ENCODE results near the gene RIMS4. TPM values are rescaled to one million over a fixed set of nuclear protein-coding genes. Genes with fewer than 3 reads are reported as not detected.

Gene RIMS4
- total and polyA plus RNA-seq, 7 donors = 0.01 to 0.73 (median 0.16) TPM

GRCh38 chr20:44795836-44796235 lies 14.5 kb downstream of the RIMS4 start:
- intact Hi-C loops (cut with DNase I) = no loop called here
- H3K4me3 ChIP-seq = no peak overlapping the region
- 58 to 74% (median 62%) methylated on average over 4 of the region's 4 CpGs for WGBS, 3 donors
- ATAC-seq = no peak
- no peak overlapping the region for H3K27ac ChIP-seq
- peaks cover 0 to 3% (median 0%) of the 10 kb centered on the region in 3 donors for H3K27me3 ChIP-seq (ENCODE audit: insufficient read depth in 3 of 3, low read length in 2 of 3)
- no peaks in the 10 kb centered on the region for H3K36me3 ChIP-seq (ENCODE audit: insufficient read depth in 1 of 2, low read depth in 1 of 2)
- TF ChIP-seq CTCF (IDR thresholded peaks at IDR 0.05) = no peak
- H3K4me1 ChIP-seq = no peaks in the 10 kb centered on the region
- no peaks in the 10 kb centered on the region for H3K9me3 ChIP-seq
- no peak for DNase-seq

GRCh38 chr20:44792796-44793195 lies 17.6 kb downstream of the RIMS4 start:
- DNase-seq (no peak), ATAC-seq (no peak)
- Histone ChIP-seq H3K36me3 (ENCODE audit: insufficient read depth in 1 of 2, low read depth in 1 of 2) (no peaks in the 10 kb centered on the region), H3K4me3 (no peak overlapping the region), H3K4me1 (no peaks in the 10 kb centered on the region), H3K9me3 (no peaks in the 10 kb centered on the region), H3K27ac (no peak overlapping the region), H3K27me3 (ENCODE audit: insufficient read depth in 3 of 3, low read length in 2 of 3) (peaks cover 0 to 3% (median 0%) of the 10 kb centered on the region in 3 donors)
- intact Hi-C loops (cut with DNase I) = no loop called here
- no peak for TF ChIP-seq CTCF (IDR thresholded peaks at IDR 0.05)
- 72 to 76% (median 74%) methylated on average over 7 of the region's 7 CpGs for WGBS, 3 donors

- H3K9me3 ChIP-seq = no peaks in the 10 kb centered on the region
- no peak overlapping the region for H3K4me3 ChIP-seq
- intact Hi-C loops (cut with DNase I) = no loop called here
- H3K27ac ChIP-seq = no peak overlapping the region
- no peak for TF ChIP-seq CTCF (IDR thresholded peaks at IDR 0.05)
- DNase-seq (no peak), ATAC-seq (no peak)
- no peaks in the 10 kb centered on the region for H3K4me1 ChIP-seq
- 58 to 64% (median 63%) methylated on average over 11 of the region's 11 CpGs for WGBS, 3 donors
- no peaks in the 10 kb centered on the region for H3K36me3 ChIP-seq (ENCODE audit: insufficient read depth in 1 of 2, low read depth in 1 of 2)
- peaks cover 0 to 4% (median 0%) of the 10 kb centered on the region in 3 donors for H3K27me3 ChIP-seq (ENCODE audit: insufficient read depth in 3 of 3, low read length in 2 of 3)
These were observed 19.5 kb downstream of the RIMS4 start for GRCh38 chr20:44790638-44791393.

- TF ChIP-seq CTCF (IDR thresholded peaks at IDR 0.05) = no peak
- Histone ChIP-seq H3K36me3 (ENCODE audit: insufficient read depth in 1 of 2, low read depth in 1 of 2) (no peaks in the 10 kb centered on the region), H3K4me3 (no peak overlapping the region), H3K4me1 (no peaks in the 10 kb centered on the region), H3K9me3 (no peaks in the 10 kb centered on the region), H3K27me3 (ENCODE audit: insufficient read depth in 3 of 3, low read length in 2 of 3) (peaks cover 0 to 4% (median 0%) of the 10 kb centered on the region in 3 donors), H3K27ac (no peak overlapping the region)
- 76 to 88% (median 83%) methylated on average over 10 of the region's 10 CpGs for WGBS, 3 donors
- ATAC-seq (no peak), DNase-seq (no peak)
- intact Hi-C loops (cut with DNase I) = loop anchor here in 1 of 2 donors (5.0 kb wide), 1 partner anchor 1362 kb away; no protein-coding TSS in a partner anchor
These were observed 21.5 kb downstream of the RIMS4 start for GRCh38 chr20:44788706-44789456.
